Measurements from ENCODE around the gene FGF1.

The FGF1 gene

GRCh38 chr5:142568996-142569335, 116.9 kb downstream of the FGF1 start:
- DNase-seq = no peak

- DNase-seq = no peak
Measured at GRCh38 chr5:142568283-142568995, 117.5 kb downstream of the FGF1 start.

GRCh38 chr5:142561486-142562097, 124.3 kb downstream of the FGF1 start:
- no peak for DNase-seq

DNA sequence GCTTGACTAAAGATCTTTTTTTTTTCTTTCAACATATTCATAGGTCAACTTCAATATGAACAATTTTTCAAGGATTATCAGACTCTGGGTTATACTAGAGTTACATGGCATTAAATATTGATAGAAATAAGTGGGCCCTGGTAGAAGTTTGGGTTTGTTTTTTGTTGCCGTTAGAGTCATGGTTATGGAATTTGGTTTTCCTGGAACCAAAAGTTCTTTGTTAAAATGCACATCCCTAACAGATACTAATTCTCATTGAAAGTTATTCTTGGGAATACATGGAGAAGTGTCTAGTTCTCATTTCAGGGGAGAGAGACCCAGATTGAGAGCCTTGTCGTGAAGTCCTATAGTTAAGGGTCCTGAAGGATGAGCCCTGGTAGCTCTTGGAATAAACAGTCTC, 124.9 kb downstream of the FGF1 start:
- DNase-seq = no peak

- no peak for DNase-seq
Measured at GRCh38 chr5:142552107-142552506, 133.8 kb downstream of the FGF1 start.

GRCh38 chr5:142551338-142552067, 134.4 kb downstream of the FGF1 start:
- DNase-seq = peak; percentile 31

DNA sequence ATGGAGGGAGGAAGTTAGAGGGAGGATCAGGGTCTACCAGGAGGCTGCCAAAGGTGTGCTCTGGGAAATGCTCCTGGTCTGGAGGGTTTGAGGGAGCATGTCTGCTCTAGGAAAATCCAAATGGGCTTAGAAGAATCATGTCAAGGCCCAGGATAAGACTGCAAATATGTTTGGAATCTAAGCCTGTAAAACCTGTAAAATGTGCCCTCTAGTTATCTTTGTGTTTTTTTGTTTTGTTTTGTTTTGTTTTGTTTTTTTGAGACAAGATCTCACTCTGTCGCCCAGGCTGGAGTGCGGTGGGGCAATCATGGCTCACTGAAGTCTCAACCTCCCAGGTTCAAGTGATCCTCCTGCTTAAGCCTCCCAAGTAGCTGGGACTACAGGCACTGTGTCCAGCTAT, 135.4 kb downstream of the FGF1 start:
- DNase-seq = no peak

DNA sequence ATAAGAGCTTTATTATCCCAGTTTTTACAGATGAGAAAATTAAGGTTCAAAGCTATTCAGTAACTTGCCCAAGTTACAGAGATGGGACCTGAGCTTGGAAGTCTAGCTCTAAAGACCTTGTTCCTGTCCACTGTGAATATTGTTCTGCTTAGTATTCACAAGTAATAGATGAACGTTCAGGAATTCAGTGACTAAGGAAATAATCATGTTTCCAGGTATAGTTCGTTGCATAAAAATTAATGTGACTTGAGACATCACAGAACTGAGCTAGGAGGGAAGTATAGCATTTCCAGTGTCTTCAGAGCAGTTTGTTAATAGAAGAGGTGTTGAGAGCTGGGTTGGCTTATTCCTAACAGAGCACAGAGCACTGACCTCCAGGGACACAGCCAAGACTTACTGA, 136.1 kb downstream of the FGF1 start:
- no peak for DNase-seq

- DNase-seq = peak; percentile 60
Measured at GRCh38 chr5:142548739-142549275, 137.1 kb downstream of the FGF1 start.

DNA sequence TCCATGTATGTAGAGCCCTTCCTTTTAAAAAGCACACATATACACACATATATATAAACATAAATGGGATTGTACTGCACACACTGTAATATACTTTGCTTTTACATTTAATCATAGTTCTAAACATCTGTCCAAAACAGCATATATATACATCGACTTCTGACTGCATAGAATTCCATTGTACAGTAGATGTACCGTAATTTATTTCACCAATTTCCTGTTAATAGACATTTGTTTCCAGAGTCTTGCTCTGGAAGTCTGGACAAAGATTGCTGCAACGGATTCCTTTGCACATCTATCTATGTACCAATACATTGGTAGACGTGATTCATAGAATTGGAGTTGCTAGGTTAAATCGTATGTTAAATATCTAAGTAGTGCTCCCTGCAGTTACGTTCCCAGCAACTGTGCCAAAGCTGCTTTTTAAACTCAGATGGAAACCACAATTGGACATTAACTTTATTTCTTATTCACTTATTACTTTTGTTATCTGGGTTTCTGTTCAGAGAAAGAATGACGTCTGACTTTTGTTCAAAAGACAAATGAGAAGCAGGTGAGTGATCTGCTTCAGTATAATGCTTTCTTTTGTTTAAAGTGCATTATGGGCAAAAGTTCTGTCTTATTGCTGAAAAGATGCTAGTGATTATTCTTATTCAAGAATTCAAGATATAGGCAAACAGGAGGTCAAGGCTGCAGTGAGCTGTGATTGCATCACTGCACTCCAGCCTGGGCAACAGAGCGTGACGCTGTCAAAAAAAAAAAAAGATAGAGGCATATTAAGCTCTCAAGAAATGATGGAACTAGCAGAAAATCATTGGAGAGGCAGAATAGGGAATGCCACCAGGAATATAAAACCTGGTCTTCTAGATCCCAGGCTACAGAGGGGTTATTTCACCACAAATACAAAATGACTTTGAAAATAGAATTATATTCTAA, 138.2 kb downstream of the FGF1 start:
- no peak for DNase-seq

DNA sequence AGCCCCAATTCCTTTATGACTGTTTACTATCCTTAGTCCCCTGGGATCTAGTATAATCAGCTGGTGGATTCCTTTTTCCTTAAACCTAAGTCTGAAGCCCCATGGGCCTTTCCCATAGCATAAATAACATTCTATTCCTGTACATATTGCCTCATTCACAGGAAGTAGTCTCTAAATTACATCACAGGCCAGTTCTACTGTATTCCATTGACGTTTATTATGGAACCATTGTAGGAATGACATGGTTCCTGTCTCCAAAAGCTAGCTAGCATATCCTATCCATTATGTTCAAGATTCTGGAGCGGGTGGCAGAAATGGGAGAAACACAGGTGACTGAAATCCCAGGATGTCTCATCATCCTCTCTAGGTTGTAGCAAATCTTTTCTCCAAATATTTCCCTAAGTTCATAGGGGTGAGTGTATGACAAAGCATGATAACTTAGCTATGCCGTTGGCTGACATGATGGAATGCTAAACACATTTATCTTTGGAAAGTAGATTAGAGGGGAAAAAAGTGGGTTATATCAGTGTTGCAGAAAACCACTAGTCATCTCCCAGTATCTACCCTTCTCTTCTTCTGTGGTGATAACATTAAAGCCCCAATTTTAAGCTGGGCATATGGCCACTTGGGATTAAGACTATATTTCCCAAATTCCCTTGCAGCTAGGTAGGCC, 140.1 kb downstream of the FGF1 start:
- no peak for DNase-seq

DNA sequence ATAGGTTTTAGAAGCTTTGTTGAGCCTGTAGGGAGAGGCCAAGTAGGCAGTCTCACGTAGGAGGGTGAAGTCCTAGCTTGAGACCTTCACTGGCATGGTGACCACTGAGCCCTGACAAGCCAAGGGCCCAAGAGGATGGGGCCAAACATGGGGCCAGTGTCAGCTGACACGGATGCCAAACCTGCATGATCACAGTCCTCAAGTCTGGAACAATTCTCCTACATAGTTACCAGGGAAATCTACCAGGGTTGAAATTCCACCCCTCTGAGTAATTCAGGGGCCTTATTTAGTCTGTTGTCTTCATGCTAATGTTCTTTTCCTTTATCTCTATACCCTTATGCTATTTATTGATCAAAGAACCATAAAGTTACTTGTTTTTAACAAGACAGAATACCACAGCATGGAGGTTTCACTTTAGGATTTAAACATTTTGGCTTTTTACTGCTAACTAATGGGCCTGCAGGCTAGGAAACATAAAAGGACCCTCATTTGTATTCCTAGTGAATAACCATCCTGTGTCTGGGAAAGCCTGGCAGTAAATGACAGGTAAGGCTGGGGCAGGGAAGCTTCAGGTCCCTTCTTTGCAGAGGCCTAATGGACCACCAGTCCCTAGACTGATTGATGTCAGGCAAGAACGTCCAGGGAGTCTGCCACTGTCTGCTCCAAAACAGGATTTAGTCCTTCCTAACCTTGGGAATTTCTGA, 140.8 kb downstream of the FGF1 start:
- no peak for DNase-seq

- no peak for DNase-seq
Measured at GRCh38 chr5:142544071-142544753, 141.7 kb downstream of the FGF1 start.

DNA sequence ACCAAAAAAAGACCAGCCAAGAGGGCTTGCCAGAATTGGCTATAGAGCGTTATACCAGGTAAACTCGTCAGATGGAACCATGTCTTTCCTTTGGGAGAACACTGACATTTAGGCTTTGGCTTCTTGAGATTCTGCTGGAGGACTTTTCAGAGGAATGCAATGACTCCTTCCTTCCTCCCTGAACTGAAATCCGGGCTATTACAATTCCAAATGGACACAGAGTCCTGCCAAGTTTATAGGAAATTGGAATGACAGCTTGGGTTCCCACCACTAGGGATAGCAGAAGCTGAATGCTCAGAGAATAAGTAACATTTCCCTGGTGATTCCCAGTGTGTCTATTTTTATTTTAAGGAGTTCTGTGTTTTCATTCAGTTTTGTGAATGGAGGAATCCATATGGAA, 143.0 kb downstream of the FGF1 start:
- DNase-seq = no peak

Data from NCI-H2081 treated with DMSO at 0.1 percent for 48 hours (cell line).